ENCODE results near the gene TANC1. TPM values are rescaled to one million over a fixed set of nuclear protein-coding genes. Genes with fewer than 3 reads are reported as not detected.

The TANC1 gene
- total and polyA plus RNA-seq, 2 experiments from 2014 or later: 8.2 to 12.1 TPM

- 93 to 95% methylated on average over 2 of the region's 2 CpGs for WGBS, 2 experiments (ENCODE audit: low coverage in 1 of 2, low lambda C conversion rate in 2 of 2, missing lambda C conversion rate in 2 of 2)
- Histone ChIP-seq H3K79me2 (ENCODE audit: insufficient read depth) (no peaks in the 10 kb centered on the region), H4K20me1 (ENCODE audit: insufficient read depth) (no peaks in the 10 kb centered on the region), H3K4me2 (ENCODE audit: unreplicated experiment) (no peak overlapping the region), H3K4me3 (no peak overlapping the region), H3K9me3 (ENCODE audit: low read depth) (no peaks in the 10 kb centered on the region), H3K27ac (no peak overlapping the region), H3K4me1 (ENCODE audit: insufficient read depth) (peaks cover 9% of the 10 kb centered on the region), H3K9me2 (ENCODE audit: insufficient read depth) (no peaks in the 10 kb centered on the region), H3F3A (ENCODE audit: insufficient read depth) (peaks cover 10% of the 10 kb centered on the region; the same call in 1 of the 2 replicates), H3K27me3 (replicated peaks; ENCODE audit: insufficient read depth) (no peaks in the 10 kb centered on the region), H3K36me3 (ENCODE audit: low read depth) (no peaks in the 10 kb centered on the region), H3K9ac (no peak overlapping the region), H2AFZ (no peak overlapping the region)
- in situ Hi-C loops (cut with MboI): no loop called here
- no peak for TF ChIP-seq EZH2 (IDR thresholded peaks at IDR 0.05; ENCODE audit: insufficient read depth, poor library complexity, severe bottlenecking)
- TF ChIP-seq EZH2phosphoT487 (IDR thresholded peaks at IDR 0.05; ENCODE audit: insufficient read depth, low read depth): no peak
- no peak for DNase-seq
Measured at GRCh38 chr2:158940356-158940755, 28.1 kb upstream of the TANC1 start.

- Histone ChIP-seq H2AFZ (no peak overlapping the region), H3K4me2 (ENCODE audit: unreplicated experiment) (no peak overlapping the region), H3F3A (ENCODE audit: insufficient read depth) (no peaks in the 10 kb centered on the region), H3K9me3 (ENCODE audit: low read depth) (no peaks in the 10 kb centered on the region), H3K36me3 (ENCODE audit: low read depth) (no peaks in the 10 kb centered on the region), H4K20me1 (ENCODE audit: insufficient read depth) (no peaks in the 10 kb centered on the region), H3K4me1 (ENCODE audit: insufficient read depth) (no peaks in the 10 kb centered on the region), H3K27me3 (replicated peaks; ENCODE audit: insufficient read depth) (no peaks in the 10 kb centered on the region), H3K79me2 (ENCODE audit: insufficient read depth) (no peaks in the 10 kb centered on the region), H3K9me2 (ENCODE audit: insufficient read depth) (no peaks in the 10 kb centered on the region), H3K4me3 (no peak overlapping the region), H3K9ac (no peak overlapping the region), H3K27ac (no peak overlapping the region)
- no peak for TF ChIP-seq EZH2 (IDR thresholded peaks at IDR 0.05; ENCODE audit: insufficient read depth, poor library complexity, severe bottlenecking)
- no peak for TF ChIP-seq EZH2phosphoT487 (IDR thresholded peaks at IDR 0.05; ENCODE audit: insufficient read depth, low read depth)
- DNase-seq: no peak
- in situ Hi-C loops (cut with MboI): no loop called here
- WGBS, 2 experiments (ENCODE audit: low coverage in 1 of 2, low lambda C conversion rate in 2 of 2, missing lambda C conversion rate in 2 of 2): 67 to 74% methylated on average over 4 of the region's 4 CpGs
Measured at GRCh38 chr2:158943973-158944372, 24.5 kb upstream of the TANC1 start.

GRCh38 chr2:158948964-158949699 lies 19.3 kb upstream of the TANC1 start:
- no peaks in the 10 kb centered on the region for H3K79me2 ChIP-seq (ENCODE audit: insufficient read depth)
- H3K27me3 ChIP-seq (replicated peaks; ENCODE audit: insufficient read depth): no peaks in the 10 kb centered on the region
- H3K9me2 ChIP-seq (ENCODE audit: insufficient read depth): no peaks in the 10 kb centered on the region
- H3K4me2 ChIP-seq (ENCODE audit: unreplicated experiment): no peak overlapping the region
- H3K27ac ChIP-seq: no peak overlapping the region
- H3K9ac ChIP-seq: no peak overlapping the region
- no peaks in the 10 kb centered on the region for H3K36me3 ChIP-seq (ENCODE audit: low read depth)
- no peak for DNase-seq
- 85 to 88% methylated on average over 6 of the region's 6 CpGs for WGBS, 2 experiments (ENCODE audit: low coverage in 1 of 2, low lambda C conversion rate in 2 of 2, missing lambda C conversion rate in 2 of 2)
- no peak overlapping the region for H2AFZ ChIP-seq
- no peaks in the 10 kb centered on the region for H3F3A ChIP-seq (ENCODE audit: insufficient read depth)
- in situ Hi-C loops (cut with MboI): no loop called here
- H3K4me1 ChIP-seq (ENCODE audit: insufficient read depth): peaks cover 6% of the 10 kb centered on the region
- no peaks in the 10 kb centered on the region for H3K9me3 ChIP-seq (ENCODE audit: low read depth)
- no peak for TF ChIP-seq EZH2phosphoT487 (IDR thresholded peaks at IDR 0.05; ENCODE audit: insufficient read depth, low read depth)
- no peak for TF ChIP-seq EZH2 (IDR thresholded peaks at IDR 0.05; ENCODE audit: insufficient read depth, poor library complexity, severe bottlenecking)
- no peaks in the 10 kb centered on the region for H4K20me1 ChIP-seq (ENCODE audit: insufficient read depth)
- no peak overlapping the region for H3K4me3 ChIP-seq

- H3K9ac ChIP-seq: no peak overlapping the region
Measured at GRCh38 chr2:158953454-158953853, 15.0 kb upstream of the TANC1 start.

More at GRCh38 chr2:158953454-158953853, 15.0 kb upstream of the TANC1 start:
- H4K20me1 ChIP-seq (ENCODE audit: insufficient read depth): no peaks in the 10 kb centered on the region
- H3F3A ChIP-seq (ENCODE audit: insufficient read depth): no peaks in the 10 kb centered on the region
- 41% methylated on average over 4 of the region's 4 CpGs for WGBS, 2 experiments (ENCODE audit: low coverage in 1 of 2, low lambda C conversion rate in 2 of 2, missing lambda C conversion rate in 2 of 2)
- H3K36me3 ChIP-seq (ENCODE audit: low read depth): no peaks in the 10 kb centered on the region
- H3K27ac ChIP-seq: no peak overlapping the region
- no peak overlapping the region for H3K4me3 ChIP-seq
- H3K4me2 ChIP-seq (ENCODE audit: unreplicated experiment): no peak overlapping the region
- in situ Hi-C loops (cut with MboI): no loop called here
- H3K79me2 ChIP-seq (ENCODE audit: insufficient read depth): no peaks in the 10 kb centered on the region
- TF ChIP-seq EZH2 (IDR thresholded peaks at IDR 0.05; ENCODE audit: insufficient read depth, poor library complexity, severe bottlenecking) (no peak), EZH2phosphoT487 (IDR thresholded peaks at IDR 0.05; ENCODE audit: insufficient read depth, low read depth) (no peak)
- DNase-seq: peak; percentile 65
- H3K9me3 ChIP-seq (ENCODE audit: low read depth): no peaks in the 10 kb centered on the region
- no peak overlapping the region for H2AFZ ChIP-seq
- H3K9me2 ChIP-seq (ENCODE audit: insufficient read depth): no peaks in the 10 kb centered on the region
- H3K4me1 ChIP-seq (ENCODE audit: insufficient read depth): peaks cover 12% of the 10 kb centered on the region
- H3K27me3 ChIP-seq (replicated peaks; ENCODE audit: insufficient read depth): no peaks in the 10 kb centered on the region

Measured in GM23248 (cell line).